ENCODE data around the gene RASGRP1. TPM values are rescaled to one million over a fixed set of nuclear protein-coding genes. Genes with fewer than 3 reads are reported as not detected.

Gene RASGRP1
- polyA plus RNA-seq, 1 donor (not counting 4 experiments of a cell fraction or from before 2014, with no cell fraction given): 0.28 TPM

DNA sequence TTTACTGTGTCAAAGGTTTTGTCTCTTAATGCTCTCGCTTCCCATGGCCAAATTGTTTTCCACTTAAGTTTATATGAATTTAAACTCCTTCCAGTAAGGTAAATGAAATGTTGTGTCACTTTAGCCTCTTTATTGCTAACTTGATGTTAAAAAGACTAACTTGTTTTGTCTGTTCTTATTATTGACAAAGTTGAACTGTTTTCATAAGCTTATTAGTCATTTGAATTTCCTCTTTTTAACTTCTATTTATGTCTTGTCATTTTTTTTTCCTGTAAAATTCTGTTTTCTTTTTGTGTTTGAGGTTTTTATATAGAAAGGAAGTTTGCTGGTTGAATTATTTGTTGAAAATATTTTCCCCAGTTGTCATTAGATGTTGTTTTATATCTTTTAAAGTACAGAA lies 84.9 kb downstream of the RASGRP1 start:
- Histone ChIP-seq H3K9me1 (ENCODE audit: control insufficient read depth, extremely low read depth, insufficient read depth, low read length) (no peaks in the 10 kb centered on the region), H3K27ac (ENCODE audit: control insufficient read depth, insufficient read depth, low read length) (no peak overlapping the region), H3K4me1 (ENCODE audit: control insufficient read depth, extremely low read depth, insufficient read depth, low read length) (no peaks in the 10 kb centered on the region), H3K79me2 (ENCODE audit: control insufficient read depth, insufficient read depth, low read length) (no peaks in the 10 kb centered on the region), H4K20me1 (ENCODE audit: control insufficient read depth, extremely low read depth, insufficient read depth, low read length) (no peaks in the 10 kb centered on the region), H3K9me3 (ENCODE audit: control insufficient read depth, low read depth, low read length) (no peaks in the 10 kb centered on the region), H3K4me3 (ENCODE audit: control insufficient read depth in 2 of 3, extremely low read depth in 1 of 3, insufficient read depth in 2 of 3, low read depth in 1 of 3, low read length in 3 of 3) (no peak overlapping the region), H2AFZ (ENCODE audit: control insufficient read depth, low read length) (no peak overlapping the region), H3K9ac (ENCODE audit: control insufficient read depth, extremely low read depth, insufficient read depth, low read length) (no peak overlapping the region), H3K27me3 (ENCODE audit: control insufficient read depth, extremely low read depth, insufficient read depth, low read length) (no peaks in the 10 kb centered on the region), H3K36me3 (ENCODE audit: control insufficient read depth in 2 of 2, extremely low read depth in 1 of 2, insufficient read depth in 2 of 2, low read length in 2 of 2) (peaks cover 4 to 10% of the 10 kb centered on the region in 2 experiments), H3K4me2 (ENCODE audit: control insufficient read depth, extremely low read depth, insufficient read depth, low read depth, low read length) (no peak overlapping the region)
- FAIRE-seq (no peak), DNase-seq (ENCODE audit: low read depth, low spot score) (no peak)
- dilution Hi-C loops (cut with MboI; ENCODE audit: extremely low pct_ligation_motif_present, low sequenced_read_pairs): no loop called here
- no peak for TF ChIP-seq EZH2 (IDR thresholded peaks at IDR 0.05; ENCODE audit: low read length)
- TF ChIP-seq, protein P1, sequence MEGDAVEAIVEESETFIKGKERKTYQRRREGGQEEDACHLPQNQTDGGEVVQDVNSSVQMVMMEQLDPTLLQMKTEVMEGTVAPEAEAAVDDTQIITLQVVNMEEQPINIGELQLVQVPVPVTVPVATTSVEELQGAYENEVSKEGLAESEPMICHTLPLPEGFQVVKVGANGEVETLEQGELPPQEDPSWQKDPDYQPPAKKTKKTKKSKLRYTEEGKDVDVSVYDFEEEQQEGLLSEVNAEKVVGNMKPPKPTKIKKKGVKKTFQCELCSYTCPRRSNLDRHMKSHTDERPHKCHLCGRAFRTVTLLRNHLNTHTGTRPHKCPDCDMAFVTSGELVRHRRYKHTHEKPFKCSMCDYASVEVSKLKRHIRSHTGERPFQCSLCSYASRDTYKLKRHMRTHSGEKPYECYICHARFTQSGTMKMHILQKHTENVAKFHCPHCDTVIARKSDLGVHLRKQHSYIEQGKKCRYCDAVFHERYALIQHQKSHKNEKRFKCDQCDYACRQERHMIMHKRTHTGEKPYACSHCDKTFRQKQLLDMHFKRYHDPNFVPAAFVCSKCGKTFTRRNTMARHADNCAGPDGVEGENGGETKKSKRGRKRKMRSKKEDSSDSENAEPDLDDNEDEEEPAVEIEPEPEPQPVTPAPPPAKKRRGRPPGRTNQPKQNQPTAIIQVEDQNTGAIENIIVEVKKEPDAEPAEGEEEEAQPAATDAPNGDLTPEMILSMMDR (optimal IDR thresholded peaks at IDR 0.05 in 1 of 3, IDR thresholded peaks at IDR 0.05 in 1 of 3, conservative IDR thresholded peaks at IDR 0.05 in 1 of 3; ENCODE audit: extremely low read depth in 1 of 3, insufficient read depth in 2 of 3, low read length in 3 of 3): no peak

DNA sequence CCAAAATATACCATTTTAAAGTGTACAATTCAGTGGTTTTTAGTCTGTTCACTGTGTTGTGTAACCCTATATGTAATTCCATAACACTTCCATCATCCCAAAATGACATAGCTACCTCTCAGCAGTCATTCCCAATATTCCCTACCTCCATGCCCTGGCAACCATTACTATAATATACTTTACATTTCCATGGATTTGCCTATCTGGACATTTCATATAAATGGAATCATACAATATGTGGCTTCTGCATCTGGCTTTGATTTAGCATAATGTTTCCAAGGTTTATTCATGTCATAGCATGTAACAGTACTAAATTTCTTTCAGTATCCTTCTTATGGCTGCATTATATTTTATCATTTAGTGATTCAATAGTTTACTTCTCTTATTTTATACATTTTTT lies 85.3 kb downstream of the RASGRP1 start:
- Histone ChIP-seq H3K36me3 (ENCODE audit: control insufficient read depth in 2 of 2, extremely low read depth in 1 of 2, insufficient read depth in 2 of 2, low read length in 2 of 2) (peaks cover 6 to 14% of the 10 kb centered on the region in 2 experiments), H3K9me3 (ENCODE audit: control insufficient read depth, low read depth, low read length) (no peaks in the 10 kb centered on the region), H3K4me3 (ENCODE audit: control insufficient read depth in 2 of 3, extremely low read depth in 1 of 3, insufficient read depth in 2 of 3, low read depth in 1 of 3, low read length in 3 of 3) (no peak overlapping the region), H3K27me3 (ENCODE audit: control insufficient read depth, extremely low read depth, insufficient read depth, low read length) (no peaks in the 10 kb centered on the region), H3K4me1 (ENCODE audit: control insufficient read depth, extremely low read depth, insufficient read depth, low read length) (no peaks in the 10 kb centered on the region), H2AFZ (ENCODE audit: control insufficient read depth, low read length) (no peak overlapping the region), H3K79me2 (ENCODE audit: control insufficient read depth, insufficient read depth, low read length) (no peaks in the 10 kb centered on the region), H3K9me1 (ENCODE audit: control insufficient read depth, extremely low read depth, insufficient read depth, low read length) (no peaks in the 10 kb centered on the region), H4K20me1 (ENCODE audit: control insufficient read depth, extremely low read depth, insufficient read depth, low read length) (no peaks in the 10 kb centered on the region), H3K27ac (ENCODE audit: control insufficient read depth, insufficient read depth, low read length) (no peak overlapping the region), H3K4me2 (ENCODE audit: control insufficient read depth, extremely low read depth, insufficient read depth, low read depth, low read length) (no peak overlapping the region), H3K9ac (ENCODE audit: control insufficient read depth, extremely low read depth, insufficient read depth, low read length) (no peak overlapping the region)
- dilution Hi-C loops (cut with MboI; ENCODE audit: extremely low pct_ligation_motif_present, low sequenced_read_pairs): no loop called here
- FAIRE-seq (no peak), DNase-seq (ENCODE audit: low read depth, low spot score) (no peak)
- TF ChIP-seq EZH2 (IDR thresholded peaks at IDR 0.05; ENCODE audit: low read length): no peak
- TF ChIP-seq, protein P1 (optimal IDR thresholded peaks at IDR 0.05 in 1 of 3, IDR thresholded peaks at IDR 0.05 in 1 of 3, conservative IDR thresholded peaks at IDR 0.05 in 1 of 3; ENCODE audit: extremely low read depth in 1 of 3, insufficient read depth in 2 of 3, low read length in 3 of 3): no peak

All from keratinocyte (primary cell).